D721Med (cell line): ENCODE results near the gene BET1L.
"Not testable (repeated sequence)": the region's sequence is repeated elsewhere in the genome, so short reads cannot be mapped to it uniquely, and the experiment has no call there.

ENCODE experiments used
- DNase-seq: peaks from one replicate; pipeline ENCODE4 v3.0.0; 2011; ENCODE audit warnings: low spot score; ENCODE audit not compliant: insufficient read length
- FAIRE-seq: peaks from 2 replicates; lab custom pipeline; 2011; peaks lifted over from hg19 to GRCh38; lab: Jason Lieb, UNC
- CTCF ChIP-seq: IDR thresholded peaks from 2 replicates; pipeline ENCODE4 v1.5.1; 2012; ENCODE audit warnings: mild to moderate bottlenecking, control low read depth; ENCODE audit not compliant: insufficient read depth; ENCODE audit errors: missing control alignments

Gene BET1L

GRCh38 chr11:221539-221938, 14.3 kb upstream of the BET1L start:
- no peak for FAIRE-seq
- no peak for TF ChIP-seq CTCF
- DNase-seq, result no peak

GRCh38 chr11:220641-221215, 13.5 kb upstream of the BET1L start:
- not testable (repeated sequence) for DNase-seq, FAIRE-seq

- DNase-seq, result no peak
- no peak for TF ChIP-seq CTCF
- no peak for FAIRE-seq
Observed at GRCh38 chr11:218815-219593, 11.8 kb upstream of the BET1L start.

GRCh38 chr11:217704-218103, 10.5 kb upstream of the BET1L start:
- FAIRE-seq, result no peak
- DNase-seq, result no peak
- TF ChIP-seq CTCF, result no peak

GRCh38 chr11:216081-216974, 9.1 kb upstream of the BET1L start:
- no peak for FAIRE-seq
- TF ChIP-seq CTCF, result no peak

GRCh38 chr11:215581-216037, 8.4 kb upstream of the BET1L start:
- no peak for DNase-seq
- no peak for FAIRE-seq
- no peak for TF ChIP-seq CTCF

More at GRCh38 chr11:216081-216974, 9.1 kb upstream of the BET1L start:
- no peak for DNase-seq

GRCh38 chr11:214083-214482, 6.9 kb upstream of the BET1L start:
- no peak for TF ChIP-seq CTCF
- no peak for FAIRE-seq
- DNase-seq, result no peak
